Brain microvascular endothelial cell (primary cell): ENCODE measurements around the gene GPR142.
"Not testable (repeated sequence)": the region's sequence is repeated elsewhere in the genome, so short reads cannot be mapped to it uniquely, and the experiment has no call there.

Source experiments
- DNase-seq: peaks from one replicate; pipeline ENCODE4 v3.0.0-alpha.2; 2020
- H3K27ac ChIP-seq: fragments of 250-450 bp; sonication (Bioruptor Pico); 2 replicates; pipeline ENCODE4 v1.5.1; 2020; ENCODE audit warnings: mild to moderate bottlenecking, moderate library complexity
- H3K27me3 ChIP-seq: fragments of 250-450 bp; sonication (Bioruptor Pico); replicated peaks from 2 replicates; pipeline ENCODE4 v1.5.1; 2020; ENCODE audit warnings: mild to moderate bottlenecking
- H3K36me3 ChIP-seq: fragments of 250-450 bp; sonication (Bioruptor Pico); replicated peaks from 2 replicates; pipeline ENCODE4 v1.5.1; 2020; ENCODE audit warnings: mild to moderate bottlenecking
- H3K4me3 ChIP-seq: 2 replicates; pipeline ENCODE4 v1.5.1; 2011; ENCODE audit warnings: low read depth, mild to moderate bottlenecking, control low read depth, low read length, moderate library complexity
- in situ Hi-C: cut with HindIII; loops from 2 replicates; pipeline ENCODE4 v1.10.0; 2017; ENCODE audit warnings: low sequenced_read_pairs, low pct_ligation_motif_present
- TF ChIP-seq, protein P1 (sequence below): IDR thresholded peaks from 2 replicates; pipeline ENCODE4 v1.5.1; 2011; ENCODE audit warnings: low read depth, mild to moderate bottlenecking, moderate library complexity, low read length, control low read depth, inconsistent platforms; ENCODE audit errors: missing control alignments

Gene GPR142

DNA sequence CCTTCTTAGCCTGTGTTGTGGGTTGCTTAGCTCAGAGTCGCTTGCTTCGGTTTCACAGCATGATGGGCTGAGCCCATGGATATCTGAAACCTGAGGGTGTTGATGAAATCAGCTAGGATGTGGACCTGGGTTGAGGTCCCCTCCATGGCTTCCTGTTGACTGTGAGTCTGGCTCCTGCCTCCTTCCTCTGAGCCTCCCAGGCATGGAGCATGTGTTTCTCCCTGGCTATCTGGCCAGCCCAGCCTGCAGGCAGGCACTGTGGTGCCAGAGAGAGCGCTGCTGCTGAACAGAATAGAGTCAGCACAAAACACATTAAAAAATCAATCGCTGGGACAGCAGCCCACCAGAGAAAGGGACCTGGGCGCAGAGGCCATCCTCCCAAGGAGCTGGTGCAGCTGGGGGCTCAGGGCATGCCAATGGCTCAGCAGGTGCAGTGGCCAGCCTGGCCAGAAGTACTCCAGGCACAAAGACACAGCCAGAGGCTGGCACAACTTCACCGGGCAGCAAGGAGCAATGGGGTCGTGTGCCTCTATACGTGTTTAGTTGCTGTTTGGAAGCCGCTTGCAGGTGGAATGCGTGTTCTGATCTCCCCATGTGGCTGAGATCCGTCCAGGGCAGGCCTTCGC lies 36.3 kb downstream of the GPR142 start:
- Histone ChIP-seq H3K4me3 (no peak overlapping the region), H3K27me3 (no peaks in the 10 kb centered on the region), H3K27ac (no peak overlapping the region), H3K36me3 (no peaks in the 10 kb centered on the region)
- in situ Hi-C loops = no loop called here
- no peak for DNase-seq
- TF ChIP-seq, protein P1, sequence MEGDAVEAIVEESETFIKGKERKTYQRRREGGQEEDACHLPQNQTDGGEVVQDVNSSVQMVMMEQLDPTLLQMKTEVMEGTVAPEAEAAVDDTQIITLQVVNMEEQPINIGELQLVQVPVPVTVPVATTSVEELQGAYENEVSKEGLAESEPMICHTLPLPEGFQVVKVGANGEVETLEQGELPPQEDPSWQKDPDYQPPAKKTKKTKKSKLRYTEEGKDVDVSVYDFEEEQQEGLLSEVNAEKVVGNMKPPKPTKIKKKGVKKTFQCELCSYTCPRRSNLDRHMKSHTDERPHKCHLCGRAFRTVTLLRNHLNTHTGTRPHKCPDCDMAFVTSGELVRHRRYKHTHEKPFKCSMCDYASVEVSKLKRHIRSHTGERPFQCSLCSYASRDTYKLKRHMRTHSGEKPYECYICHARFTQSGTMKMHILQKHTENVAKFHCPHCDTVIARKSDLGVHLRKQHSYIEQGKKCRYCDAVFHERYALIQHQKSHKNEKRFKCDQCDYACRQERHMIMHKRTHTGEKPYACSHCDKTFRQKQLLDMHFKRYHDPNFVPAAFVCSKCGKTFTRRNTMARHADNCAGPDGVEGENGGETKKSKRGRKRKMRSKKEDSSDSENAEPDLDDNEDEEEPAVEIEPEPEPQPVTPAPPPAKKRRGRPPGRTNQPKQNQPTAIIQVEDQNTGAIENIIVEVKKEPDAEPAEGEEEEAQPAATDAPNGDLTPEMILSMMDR = no peak

DNA sequence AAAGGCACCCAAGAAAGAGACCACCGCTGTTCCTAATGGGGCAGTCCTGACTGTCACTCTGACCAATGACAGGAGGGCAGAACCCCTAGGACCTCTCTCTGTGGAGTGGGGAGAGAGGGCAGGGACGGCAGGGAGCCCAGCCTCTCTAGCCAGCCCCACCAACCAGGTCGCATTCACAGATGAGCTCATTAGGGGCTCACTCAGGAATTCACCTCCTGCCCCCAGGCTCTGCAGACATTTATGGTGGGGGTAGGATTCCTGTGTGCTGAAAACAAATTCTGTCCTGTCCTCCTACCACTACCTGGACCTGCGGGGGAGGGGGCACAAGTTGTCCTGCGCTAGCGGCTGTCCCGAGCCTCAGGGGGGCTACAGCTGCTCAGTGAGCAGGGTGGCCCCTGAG lies 36.9 kb downstream of the GPR142 start:
- TF ChIP-seq, protein P1 = no peak
- H3K36me3 ChIP-seq = no peaks in the 10 kb centered on the region
- H3K4me3 ChIP-seq = no peak overlapping the region
- in situ Hi-C loops = no loop called here
- no peaks in the 10 kb centered on the region for H3K27me3 ChIP-seq
- no peak overlapping the region for H3K27ac ChIP-seq
- no peak for DNase-seq

DNA sequence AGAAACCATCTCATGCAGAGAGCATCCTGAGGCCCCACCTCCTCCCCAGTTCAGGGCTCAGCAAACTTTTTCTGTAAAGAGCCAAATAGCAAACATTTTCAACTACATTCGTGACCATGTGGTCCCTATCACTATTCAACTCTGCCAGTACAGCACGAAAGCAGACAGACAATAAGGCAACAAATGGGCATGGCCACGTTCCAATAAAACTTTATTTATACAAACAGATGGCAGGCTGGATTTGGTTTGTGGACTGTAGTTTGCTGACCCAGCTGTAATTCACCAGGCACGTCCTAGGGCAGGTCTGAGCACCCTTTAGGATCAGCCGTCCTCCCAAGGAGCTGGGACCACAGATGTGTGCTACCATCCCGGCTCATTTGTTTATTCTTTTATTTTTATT lies 37.5 kb downstream of the GPR142 start:
- in situ Hi-C loops = no loop called here
- H3K27me3 ChIP-seq = no peaks in the 10 kb centered on the region
- no peak overlapping the region for H3K4me3 ChIP-seq
- H3K27ac ChIP-seq = no peak overlapping the region
- TF ChIP-seq, protein P1 = no peak
- DNase-seq = no peak
- no peaks in the 10 kb centered on the region for H3K36me3 ChIP-seq

DNA sequence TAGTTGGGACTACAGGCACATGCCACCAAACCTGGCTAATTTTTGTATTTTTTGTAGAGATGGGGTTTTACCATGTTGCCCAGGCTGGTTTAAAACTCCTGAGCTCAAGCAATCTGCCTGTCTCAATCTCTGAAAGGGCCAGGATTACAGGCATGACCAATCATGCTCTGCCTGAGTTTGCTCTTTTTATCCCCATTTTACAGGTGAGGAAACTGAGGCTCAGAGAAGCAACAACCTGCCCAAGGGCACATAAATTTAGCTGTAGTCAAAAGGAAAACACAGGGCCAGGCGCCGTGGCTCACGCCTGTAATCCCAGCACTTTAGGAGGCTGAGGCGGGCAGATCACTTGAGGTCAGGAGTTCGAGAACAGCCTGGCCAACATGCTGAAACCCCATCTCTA lies 38.0 kb downstream of the GPR142 start:
- H3K4me3 ChIP-seq, H3K27me3 ChIP-seq, H3K36me3 ChIP-seq, in situ Hi-C loops, H3K27ac ChIP-seq, DNase-seq: not testable (repeated sequence)

DNA sequence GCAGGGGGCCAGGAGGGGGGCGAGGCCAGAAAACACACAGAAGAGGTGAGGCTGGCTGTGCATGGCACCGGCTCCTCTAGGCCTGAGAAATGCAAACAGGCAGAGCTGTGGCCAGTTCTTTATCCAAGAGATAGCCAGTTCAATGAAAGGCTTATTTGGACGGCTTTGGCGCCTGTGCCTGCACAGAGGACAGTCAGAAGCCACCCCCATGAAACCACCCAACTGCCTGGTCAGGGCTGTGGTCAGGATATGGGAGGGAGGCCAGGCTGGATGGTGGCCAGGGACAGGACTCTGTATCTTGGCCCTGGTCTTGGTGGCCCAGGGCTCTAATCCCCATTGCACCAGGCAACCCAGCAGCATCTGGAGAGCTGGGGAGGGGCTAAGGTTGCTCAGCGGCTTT lies 40.1 kb downstream of the GPR142 start:
- TF ChIP-seq, protein P1 = no peak
- in situ Hi-C loops = no loop called here
- H3K27ac ChIP-seq = no peak overlapping the region
- H3K36me3 ChIP-seq = no peaks in the 10 kb centered on the region
- H3K4me3 ChIP-seq = no peak overlapping the region
- no peaks in the 10 kb centered on the region for H3K27me3 ChIP-seq
- no peak for DNase-seq

DNA sequence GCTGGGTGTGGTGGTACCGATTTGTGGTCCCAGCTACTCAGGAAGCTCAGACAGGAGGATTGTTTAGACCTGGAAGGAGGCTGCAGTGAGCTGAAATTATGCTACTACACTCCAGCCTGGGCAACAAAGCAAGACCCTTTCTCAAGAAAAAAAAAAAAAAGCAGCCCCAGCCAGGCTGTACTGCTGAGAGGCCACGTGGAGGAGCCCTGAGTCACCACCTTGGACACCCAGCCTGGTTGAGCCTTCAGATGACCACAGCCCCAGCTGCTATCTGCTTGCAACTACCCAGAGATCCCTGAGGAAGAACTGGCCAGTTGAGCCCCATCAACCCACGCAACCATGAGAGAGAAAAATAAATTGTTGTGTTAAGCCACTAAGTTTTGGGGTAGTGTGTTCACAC lies 41.0 kb downstream of the GPR142 start:
- in situ Hi-C loops = no loop called here
- no peak overlapping the region for H3K27ac ChIP-seq
- H3K27me3 ChIP-seq = no peaks in the 10 kb centered on the region
- H3K4me3 ChIP-seq = no peak overlapping the region
- no peaks in the 10 kb centered on the region for H3K36me3 ChIP-seq
- TF ChIP-seq, protein P1 = no peak
- DNase-seq = peak; percentile 11
